Activated gamma-delta T cell treated with Interleukin-2 at 50 U/mL for 16 hours (primary cell): ENCODE measurements around the gene SRRM2.
A peak's percentile ranks its signal among the peaks of the same experiment; 100 is the strongest.

Experiments
- DNase-seq: peaks from one replicate; pipeline ENCODE4 v3.0.0-alpha.2; 2020

The SRRM2 gene

DNA sequence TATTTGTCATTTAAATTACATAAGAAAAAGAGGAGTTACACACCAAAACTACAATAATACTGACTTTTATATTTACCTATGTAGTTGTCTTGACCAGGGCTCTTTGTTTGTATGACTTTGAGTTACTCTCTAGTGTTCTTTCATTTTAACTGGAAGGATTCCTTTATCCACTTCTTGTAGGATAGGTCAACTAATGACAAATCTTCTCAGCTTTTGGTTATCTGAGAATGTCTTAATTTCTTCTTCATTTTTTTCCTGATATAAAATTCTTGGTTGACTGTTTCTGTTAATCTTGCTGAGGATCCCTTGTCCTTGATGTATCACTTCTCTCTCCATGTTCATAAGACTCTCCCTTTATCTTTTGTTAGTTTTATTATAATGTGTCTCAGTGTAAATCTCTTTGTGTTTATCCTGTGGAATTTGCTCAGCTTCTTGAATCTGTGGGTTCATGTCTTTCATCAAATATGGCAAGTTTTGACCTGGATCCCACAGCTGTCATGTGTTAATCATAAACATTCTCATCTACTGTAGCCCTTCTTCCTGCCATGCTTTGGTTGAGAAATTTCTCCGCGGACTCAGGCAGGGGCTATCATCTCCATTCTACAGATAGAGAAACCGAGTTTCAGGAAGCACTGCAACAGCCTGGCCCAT, 51.2 kb downstream of the SRRM2 start:
- DNase-seq, result no peak

DNA sequence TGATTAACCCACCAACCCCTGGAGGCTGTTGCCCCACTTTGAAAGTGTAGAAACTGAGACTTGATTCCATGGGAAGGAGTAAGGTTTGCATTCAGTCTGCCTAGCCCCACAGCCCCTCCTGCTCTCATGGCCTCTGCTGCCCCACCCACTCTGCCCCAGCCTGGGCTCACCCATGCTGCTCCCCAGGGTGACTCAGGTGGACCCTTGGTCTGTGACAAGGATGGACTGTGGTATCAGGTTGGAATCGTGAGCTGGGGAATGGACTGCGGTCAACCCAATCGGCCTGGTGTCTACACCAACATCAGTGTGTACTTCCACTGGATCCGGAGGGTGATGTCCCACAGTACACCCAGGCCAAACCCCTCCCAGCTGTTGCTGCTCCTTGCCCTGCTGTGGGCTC, 52.3 kb downstream of the SRRM2 start:
- DNase-seq, result no peak

GRCh38 chr16:2806286-2806685, 53.8 kb downstream of the SRRM2 start:
- no peak for DNase-seq

DNA sequence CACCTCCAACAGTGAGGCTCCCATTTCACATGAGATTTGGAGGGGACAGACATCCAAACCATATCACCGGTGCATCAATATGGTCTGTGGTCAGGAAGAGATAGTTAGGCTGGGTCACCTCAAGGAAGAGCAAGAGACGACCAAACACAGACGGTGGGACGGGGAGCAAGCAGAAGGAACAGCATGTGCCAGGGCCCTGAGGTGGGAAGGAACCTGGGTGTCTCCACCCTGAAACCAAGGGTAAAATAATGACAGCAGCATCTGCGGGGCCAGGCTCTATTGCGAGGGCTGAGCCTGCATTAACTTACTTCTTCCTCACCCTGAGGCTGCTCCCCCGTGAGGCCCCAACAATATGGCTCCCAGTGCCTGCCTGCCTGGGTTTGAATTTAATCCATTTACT, 55.7 kb downstream of the SRRM2 start:
- DNase-seq, result no peak

DNA sequence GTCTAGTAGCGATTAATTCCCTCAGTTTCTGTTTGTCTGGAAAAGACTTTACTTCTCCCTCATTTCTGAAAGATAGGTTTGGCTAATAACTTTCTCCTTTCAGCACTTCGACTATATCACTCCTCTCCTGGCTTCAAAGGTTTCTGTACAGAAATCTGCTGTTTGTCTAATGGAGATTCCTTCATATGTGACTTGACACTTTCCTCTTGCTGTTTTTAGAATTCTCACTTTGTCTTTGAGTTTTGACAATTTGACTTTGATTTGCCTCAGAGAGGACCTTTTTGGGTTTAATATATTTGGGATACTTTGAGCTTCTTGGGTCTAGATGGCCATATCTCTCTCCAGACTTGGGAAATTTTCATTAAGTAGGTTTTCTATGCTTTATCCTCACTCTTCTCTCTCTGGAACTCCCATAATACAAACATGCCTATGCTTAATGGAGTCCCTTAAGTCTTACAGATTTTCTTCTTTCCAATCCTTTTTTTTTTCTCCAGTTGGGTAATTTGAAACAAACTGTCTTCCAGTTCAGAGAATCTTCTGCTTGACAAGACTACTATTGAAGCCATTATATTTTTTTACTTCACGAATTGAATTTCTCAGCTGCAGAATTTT, 56.8 kb downstream of the SRRM2 start:
- no peak for DNase-seq

- no peak for DNase-seq
Observed at GRCh38 chr16:2810651-2811050, 58.2 kb downstream of the SRRM2 start.

DNA sequence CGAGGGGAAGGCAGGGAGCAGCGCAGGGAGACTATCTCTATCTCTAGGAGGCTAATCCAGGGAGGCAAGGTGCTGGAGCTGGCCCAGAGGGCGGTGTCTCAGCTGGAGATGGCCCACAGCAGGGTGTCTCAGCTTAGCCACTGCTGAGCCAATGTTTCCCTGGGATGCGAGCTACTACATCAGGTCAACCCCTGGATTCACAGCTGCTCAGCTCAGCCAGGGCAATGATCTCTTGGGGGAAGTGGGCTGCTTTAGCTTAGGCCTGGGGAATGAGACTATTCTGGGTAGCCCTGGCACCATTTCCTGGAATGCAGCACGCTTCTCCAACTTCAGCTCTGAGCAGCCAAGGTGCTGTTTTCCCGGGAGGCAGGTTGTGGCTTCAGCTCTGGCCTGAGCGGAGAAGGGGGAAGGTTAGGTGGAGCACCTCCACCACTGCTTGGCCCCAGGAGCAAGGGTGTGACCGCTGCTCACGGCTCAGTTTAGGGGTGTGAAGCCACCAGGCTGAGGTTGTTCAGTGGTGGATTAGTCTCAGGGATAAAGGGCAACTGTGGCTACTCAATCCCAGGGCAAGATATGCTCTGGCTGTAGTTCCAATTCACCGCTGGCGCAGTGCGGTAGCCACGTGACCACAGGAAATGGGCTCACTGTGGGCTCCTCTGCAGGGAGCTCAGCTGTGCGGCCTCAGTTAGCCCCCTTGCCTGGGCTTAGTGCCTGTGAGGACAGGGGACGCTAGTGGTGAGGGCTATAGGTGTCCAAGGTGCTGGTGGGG, 59.4 kb downstream of the SRRM2 start:
- no peak for DNase-seq

DNA sequence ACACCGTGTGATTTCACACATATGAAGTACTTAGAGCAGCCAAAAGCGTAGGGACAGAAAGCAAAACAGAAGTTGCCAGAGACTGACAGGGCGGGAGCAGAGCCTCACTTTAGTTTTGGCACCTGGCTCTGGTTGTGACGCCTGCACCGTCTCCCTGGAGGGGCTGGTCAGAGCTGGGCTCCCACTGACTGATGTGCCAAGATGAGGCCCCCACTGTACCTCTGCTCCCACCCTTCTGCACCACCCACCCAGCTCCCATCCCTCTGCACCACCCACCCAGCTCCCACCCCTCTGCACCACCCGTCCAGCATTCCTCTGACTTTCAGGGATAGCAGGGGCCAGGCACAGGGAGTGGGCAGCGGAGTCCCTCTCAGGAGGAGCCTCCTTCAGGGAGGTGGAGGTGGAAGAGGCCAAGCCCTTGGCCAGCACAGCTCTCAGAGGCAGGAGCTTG, 61.4 kb downstream of the SRRM2 start:
- DNase-seq, result no peak

- DNase-seq, result no peak
Observed at GRCh38 chr16:2814551-2815298, 62.3 kb downstream of the SRRM2 start.

DNA sequence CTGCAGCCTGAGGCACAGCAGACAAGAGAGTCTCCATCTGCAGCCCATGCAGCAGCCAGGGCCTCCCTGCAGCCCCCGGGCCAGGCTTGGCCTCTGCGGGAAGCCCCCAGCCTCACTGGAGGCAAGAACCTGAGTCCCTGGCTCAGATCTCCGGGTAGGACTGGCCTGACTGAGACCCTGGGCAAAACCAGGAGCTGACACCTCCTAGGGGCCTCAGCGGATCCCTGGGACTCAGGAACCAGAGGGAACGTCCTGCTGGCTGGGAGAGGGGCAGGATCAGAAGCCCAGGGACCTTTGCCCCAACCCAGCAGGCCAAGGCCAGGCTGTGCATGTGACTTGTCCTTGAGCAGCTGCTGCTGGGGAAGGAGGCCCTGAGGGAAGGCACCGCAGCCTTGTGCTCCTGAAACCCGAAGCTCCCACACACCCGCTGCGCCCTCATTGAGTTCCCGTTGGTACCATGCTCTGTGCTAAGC, 62.9 kb downstream of the SRRM2 start:
- DNase-seq, result no peak

- peak; percentile 28 for DNase-seq
Observed at GRCh38 chr16:2816751-2817339, 64.4 kb downstream of the SRRM2 start, which contains the start of gene PRSS21. PRSS21 (plus strand) TSS chr16:2817237; CDS start chr16:2817269, 32 bp downstream.

GRCh38 chr16:2817340-2818271, 65.2 kb downstream of the SRRM2 start:
- DNase-seq, result no peak

- no peak for DNase-seq
Observed at GRCh38 chr16:2818272-2818876, 65.9 kb downstream of the SRRM2 start.

GRCh38 chr16:2819179-2819938, 66.9 kb downstream of the SRRM2 start:
- no peak for DNase-seq

GRCh38 chr16:2819939-2820835, 67.7 kb downstream of the SRRM2 start:
- DNase-seq, result no peak
